CD4-positive, alpha-beta T cell treated with Interferon alpha-2 for 1 hour (primary cell): Measurements from ENCODE around the gene NFIX.

ENCODE experiments used
- DNase-seq, 2 donors: peaks; one replicate each; pipeline ENCODE4 v3.0.0-alpha.2; 2020 to 2022

NFIX gene

GRCh38 chr19:13023656-13024055 lies 28.4 kb downstream of the NFIX start:
- DNase-seq, result no peak

- no peak for DNase-seq
Measured at GRCh38 chr19:13024126-13024950, 29.1 kb downstream of the NFIX start.

GRCh38 chr19:13024951-13025697 lies 29.8 kb downstream of the NFIX start:
- DNase-seq, result no peak

- DNase-seq, result no peak
Measured at GRCh38 chr19:13025819-13026456, 30.7 kb downstream of the NFIX start.

GRCh38 chr19:13026462-13027370 lies 31.4 kb downstream of the NFIX start:
- no peak for DNase-seq

- no peak for DNase-seq
Measured at GRCh38 chr19:13027557-13027956, 32.3 kb downstream of the NFIX start.

- DNase-seq, result no peak
Measured at GRCh38 chr19:13028027-13028426, 32.8 kb downstream of the NFIX start.

GRCh38 chr19:13029301-13029880 lies 34.1 kb downstream of the NFIX start:
- DNase-seq, result no peak

- DNase-seq, result no peak
Measured at GRCh38 chr19:13029893-13030292, 34.6 kb downstream of the NFIX start.

GRCh38 chr19:13031917-13032623 lies 36.8 kb downstream of the NFIX start:
- no peak for DNase-seq

GRCh38 chr19:13032837-13033236 lies 37.6 kb downstream of the NFIX start:
- no peak for DNase-seq

- no peak for DNase-seq
Measured at GRCh38 chr19:13033244-13033643, 38.0 kb downstream of the NFIX start.

- peak; percentile 27 to 42 for DNase-seq
Measured at GRCh38 chr19:13033819-13034611, 38.7 kb downstream of the NFIX start.

GRCh38 chr19:13034636-13035035 lies 39.4 kb downstream of the NFIX start:
- no peak for DNase-seq

GRCh38 chr19:13035820-13036365 lies 40.6 kb downstream of the NFIX start:
- no peak for DNase-seq

- no peak for DNase-seq
Measured at GRCh38 chr19:13036366-13036976, 41.2 kb downstream of the NFIX start.

- no peak for DNase-seq
Measured at GRCh38 chr19:13037161-13037560, 41.9 kb downstream of the NFIX start.

- DNase-seq, result no peak
Measured at GRCh38 chr19:13037731-13038130, 42.5 kb downstream of the NFIX start.

- DNase-seq, result no peak
Measured at GRCh38 chr19:13038306-13039210, 43.3 kb downstream of the NFIX start.
